H9 (cell line): ENCODE measurements around the gene ZNF76. TPM values are rescaled to one million over a fixed set of nuclear protein-coding genes. Genes with fewer than 3 reads are reported as not detected.

Experiments used
- DNase-seq: peaks from one replicate; pipeline ENCODE4 v3.0.0-alpha.2; 2017
- H2AFZ ChIP-seq: one replicate; pipeline ENCODE4 v1.6.1; 2013; ENCODE audit warnings: mild to moderate bottlenecking, low read length, control low read depth, moderate library complexity
- H2AK5ac ChIP-seq: 2 replicates; pipeline ENCODE4 v1.6.1; 2013; ENCODE audit warnings: low read length, control low read depth, mixed read lengths; ENCODE audit not compliant: insufficient read length
- H2BK120ac ChIP-seq: one replicate; pipeline ENCODE4 v1.6.1; 2013; ENCODE audit warnings: low read depth, mild to moderate bottlenecking, low read length, control low read depth, inconsistent platforms; ENCODE audit not compliant: poor library complexity, severe bottlenecking
- H2BK12ac ChIP-seq: 2 replicates; pipeline ENCODE4 v1.6.1; 2013; ENCODE audit warnings: low read length, control low read depth, mixed read lengths, low read depth; ENCODE audit not compliant: insufficient read length
- H2BK15ac ChIP-seq: 2 replicates; pipeline ENCODE4 v1.6.1; 2013; ENCODE audit warnings: low read depth, low read length, control low read depth
- H2BK20ac ChIP-seq: one replicate; pipeline ENCODE4 v1.6.1; 2013; ENCODE audit warnings: low read depth, mild to moderate bottlenecking, low read length, control low read depth, inconsistent platforms; ENCODE audit not compliant: poor library complexity, severe bottlenecking
- H2BK5ac ChIP-seq: 2 replicates; pipeline ENCODE4 v1.6.1; 2013; ENCODE audit warnings: low read length, control low read depth, mixed read lengths; ENCODE audit not compliant: insufficient read length
- H3K14ac ChIP-seq: 2 replicates; pipeline ENCODE4 v1.6.1; 2013; ENCODE audit warnings: low read length, control low read depth; ENCODE audit not compliant: insufficient read depth
- H3K18ac ChIP-seq: 2 replicates; pipeline ENCODE4 v1.6.1; 2013; ENCODE audit warnings: low read depth, mild to moderate bottlenecking, mixed read lengths, low read length, control low read depth; ENCODE audit not compliant: insufficient read length
- H3K23ac ChIP-seq: 2 replicates; pipeline ENCODE4 v1.6.1; 2013; ENCODE audit warnings: low read length, control low read depth, mixed read lengths, low read depth; ENCODE audit not compliant: insufficient read length
- H3K23me2 ChIP-seq: 2 replicates; pipeline ENCODE4 v1.6.1; 2013; ENCODE audit warnings: low read depth, mild to moderate bottlenecking, mixed read lengths, low read length, control low read depth; ENCODE audit not compliant: insufficient read length, poor library complexity, severe bottlenecking
- H3K27ac ChIP-seq: 2 replicates; pipeline ENCODE4 v1.5.1; 2013; ENCODE audit warnings: low read length, control low read depth, mixed read lengths, low read depth; ENCODE audit not compliant: insufficient read length
- H3K27me3 ChIP-seq: 2 replicates; pipeline ENCODE4 v1.6.1; 2013; ENCODE audit warnings: low read length, control low read depth, inconsistent platforms; ENCODE audit not compliant: insufficient read depth
- H3K4ac ChIP-seq: 2 replicates; pipeline ENCODE4 v1.6.1; 2013; ENCODE audit warnings: low read depth, mild to moderate bottlenecking, control low read depth, inconsistent platforms, low read length, moderate library complexity
- H3K4me1 ChIP-seq: 2 replicates; pipeline ENCODE4 v1.6.1; 2013; ENCODE audit warnings: low read length, control low read depth, inconsistent platforms; ENCODE audit not compliant: insufficient read depth
- H3K4me2 ChIP-seq: 2 replicates; pipeline ENCODE4 v1.6.1; 2013; ENCODE audit warnings: low read length, control low read depth, mixed read lengths; ENCODE audit not compliant: insufficient read length, insufficient read depth
- H3K56ac ChIP-seq: 2 replicates; pipeline ENCODE4 v1.6.1; 2013; ENCODE audit warnings: low read depth, mild to moderate bottlenecking, mixed read lengths, low read length, control low read depth; ENCODE audit not compliant: insufficient read length
- H3K79me1 ChIP-seq: 2 replicates; pipeline ENCODE4 v1.6.1; 2013; ENCODE audit warnings: low read depth, mild to moderate bottlenecking, moderate library complexity, low read length, control low read depth, inconsistent platforms; ENCODE audit not compliant: insufficient read depth, poor library complexity, severe bottlenecking
- H3K79me2 ChIP-seq: 2 replicates; pipeline ENCODE4 v1.6.1; 2013; ENCODE audit warnings: low read length, control low read depth, inconsistent platforms; ENCODE audit not compliant: insufficient read depth
- H3K9ac ChIP-seq: 2 replicates; pipeline ENCODE4 v1.6.1; 2013; ENCODE audit warnings: low read length, control low read depth, mixed read lengths; ENCODE audit not compliant: insufficient read length; ENCODE audit errors: extremely low read depth
- H3K9me3 ChIP-seq: one replicate; pipeline ENCODE4 v1.6.1; 2013; ENCODE audit warnings: low read depth, low read length, inconsistent platforms; ENCODE audit not compliant: control insufficient read depth
- H3T11ph ChIP-seq: one replicate; pipeline ENCODE4 v1.6.1; 2013; ENCODE audit warnings: mild to moderate bottlenecking, low read length, control low read depth, inconsistent platforms
- H4K20me1 ChIP-seq: one replicate; pipeline ENCODE4 v1.6.1; 2013; ENCODE audit not compliant: control insufficient read depth, insufficient read length, insufficient read depth
- H4K5ac ChIP-seq: 2 replicates; pipeline ENCODE4 v1.6.1; 2013; ENCODE audit warnings: low read depth, mild to moderate bottlenecking, mixed read lengths, low read length, control low read depth; ENCODE audit not compliant: insufficient read length
- H4K8ac ChIP-seq: replicated peaks from 2 replicates; pipeline ENCODE4 v1.6.1; 2013; ENCODE audit warnings: low read length, control low read depth, mixed read lengths, low read depth; ENCODE audit not compliant: insufficient read length
- H4K91ac ChIP-seq: 2 replicates; pipeline ENCODE4 v1.6.1; 2013; ENCODE audit warnings: low read depth, mild to moderate bottlenecking, moderate library complexity, mixed read lengths, low read length, control low read depth; ENCODE audit not compliant: insufficient read length
- H3K27ac Mint-ChIP-seq, 3 experiments: 2 replicates in 2 of 3; 3 replicates in 1 of 3; pipeline ENCODE4 v1.8.0; 2020 to 2021; ENCODE audit warnings: mixed read lengths in 3 of 3, mild to moderate bottlenecking in 1 of 3, moderate library complexity in 1 of 3
- H3K27me3 Mint-ChIP-seq: 2 replicates; pipeline ENCODE4 v1.8.0; 2021; ENCODE audit warnings: low read depth, mild to moderate bottlenecking, moderate library complexity, mixed read lengths
- H3K36me3 Mint-ChIP-seq, 3 experiments: 2 replicates in 2 of 3; 3 replicates in 1 of 3; pipeline ENCODE4 v1.8.0; 2020 to 2021; ENCODE audit warnings: low read depth in 3 of 3, mixed read lengths in 3 of 3; ENCODE audit not compliant: insufficient read depth in 1 of 3
- H3K4me1 Mint-ChIP-seq, 2 experiments: 2 replicates each; pipeline ENCODE4 v1.8.0; 2020; ENCODE audit warnings: mixed read lengths in 2 of 2
- H3K4me3 Mint-ChIP-seq, 2 experiments: 2 replicates in 1 of 2; 3 replicates in 1 of 2; pipeline ENCODE4 v1.8.0; 2020 to 2021; ENCODE audit warnings: mild to moderate bottlenecking in 2 of 2, mixed read lengths in 2 of 2, moderate library complexity in 1 of 2
- H3K9me3 Mint-ChIP-seq, 2 experiments: 2 replicates in 1 of 2; 3 replicates in 1 of 2; pipeline ENCODE4 v1.8.0; 2020; ENCODE audit warnings: mild to moderate bottlenecking in 2 of 2, mixed read lengths in 2 of 2, moderate library complexity in 1 of 2
- CTCF ChIP-seq: fragments of 200-600 bp; sonication (generic); conservative IDR thresholded peaks from 3 replicates; pipeline ENCODE4 v1.8.0; 2021; ENCODE audit warnings: antibody characterized with exemption, mild to moderate bottlenecking
- WGBS: extraction: QIAGEN DNeasy Blood & Tissue Kit; methylation state at CpG from one replicate; pipeline ENCODE4 v1.1.7; 2013; ENCODE audit warnings: missing lambda C conversion rate, low lambda C conversion rate, mixed read lengths; ENCODE audit not compliant: insufficient read length; ENCODE audit errors: extremely low coverage; 5-methylcytosine and 5-hydroxymethylcytosine counted together
- total RNA-seq: library from RNA; stranded (reverse); gene quantifications from 2 replicates; pipeline ENCODE4 v1.2.1, GENCODE V29; 2021

ZNF76 gene
- total RNA-seq, 1 experiment from 2014 or later = 21.1 TPM

GRCh38 chr6:35242486-35242885, 17.0 kb upstream of the ZNF76 start:
- H3K4me1 Mint-ChIP-seq = peaks cover 38 to 45% of the 10 kb centered on the region in 2 experiments
- H3K27me3 Mint-ChIP-seq = peaks cover 38% of the 10 kb centered on the region
- Histone ChIP-seq H3K27me3 (peaks cover 6% of the 10 kb centered on the region; the same call in 1 of the 2 replicates), H2BK15ac (no peak overlapping the region), H3K18ac (no peak overlapping the region), H3K23ac (no peak overlapping the region), H3K56ac (no peak overlapping the region), H4K5ac (no peak overlapping the region), H2BK20ac (no peak overlapping the region), H3K4me2 (no peak overlapping the region), H3K9me3 (no peaks in the 10 kb centered on the region), H3K4ac (no peak overlapping the region), H2BK120ac (no peak overlapping the region), H3K14ac (no peak overlapping the region), H3K79me2 (no peaks in the 10 kb centered on the region), H3K79me1 (no peaks in the 10 kb centered on the region), H2AK5ac (no peak overlapping the region), H3T11ph (no peak overlapping the region), H2BK5ac (no peak overlapping the region), H4K91ac (no peak overlapping the region), H3K23me2 (no peaks in the 10 kb centered on the region), H3K9ac (no peak overlapping the region), H2BK12ac (no peak overlapping the region), H4K20me1 (no peaks in the 10 kb centered on the region), H3K27ac (no peak overlapping the region), H3K4me1 (no peaks in the 10 kb centered on the region; the same call in 1 of the 2 replicates), H4K8ac (no peak overlapping the region), H2AFZ (no peak overlapping the region)
- peaks cover 0 to 6% (median 0%) of the 10 kb centered on the region in 3 experiments; a peak in 5 of 7 replicates for H3K36me3 Mint-ChIP-seq
- no peak for TF ChIP-seq CTCF
- H3K27ac Mint-ChIP-seq = no peak overlapping the region
- no peak overlapping the region for H3K4me3 Mint-ChIP-seq
- DNase-seq = no peak
- no peaks in the 10 kb centered on the region for H3K9me3 Mint-ChIP-seq
- WGBS = no CpG with 5 or more reads among the region's 5 CpGs
